GM12875 (cell line): Measurements from ENCODE around the gene SGSH.

Experiments
- H3K4me3 ChIP-seq: one replicate; pipeline ENCODE4 v1.5.1; 2011; ENCODE audit warnings: low read depth, low read length, control low read depth
- TF ChIP-seq, protein P1 (sequence below): IDR thresholded peaks from 2 replicates; pipeline ENCODE4 v1.5.1; 2011; ENCODE audit warnings: low read depth, mild to moderate bottlenecking, control low read depth, inconsistent platforms, low read length, moderate library complexity, borderline replicate concordance; ENCODE audit not compliant: insufficient read depth

SGSH gene

DNA sequence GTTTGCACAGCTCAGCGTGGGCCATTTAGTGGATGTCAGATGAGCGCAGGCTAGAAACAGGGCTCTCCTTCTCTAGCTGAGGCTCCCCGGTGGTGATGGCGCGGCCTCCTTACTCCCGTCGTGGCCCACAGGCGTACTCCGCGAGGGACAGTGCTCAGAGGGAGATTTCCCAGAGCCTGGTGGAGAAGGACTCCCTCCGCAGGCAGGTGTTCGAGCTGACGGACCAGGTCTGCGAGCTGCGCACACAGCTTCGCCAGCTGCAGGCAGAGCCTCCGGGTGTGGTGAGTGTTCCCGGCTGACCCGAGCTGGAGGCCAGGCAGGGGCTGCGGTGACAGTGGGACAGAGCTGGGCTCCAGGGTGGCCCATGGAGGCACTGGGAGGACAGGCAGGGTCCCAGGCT is 28.9 kb downstream of the SGSH start:
- TF ChIP-seq, protein P1, sequence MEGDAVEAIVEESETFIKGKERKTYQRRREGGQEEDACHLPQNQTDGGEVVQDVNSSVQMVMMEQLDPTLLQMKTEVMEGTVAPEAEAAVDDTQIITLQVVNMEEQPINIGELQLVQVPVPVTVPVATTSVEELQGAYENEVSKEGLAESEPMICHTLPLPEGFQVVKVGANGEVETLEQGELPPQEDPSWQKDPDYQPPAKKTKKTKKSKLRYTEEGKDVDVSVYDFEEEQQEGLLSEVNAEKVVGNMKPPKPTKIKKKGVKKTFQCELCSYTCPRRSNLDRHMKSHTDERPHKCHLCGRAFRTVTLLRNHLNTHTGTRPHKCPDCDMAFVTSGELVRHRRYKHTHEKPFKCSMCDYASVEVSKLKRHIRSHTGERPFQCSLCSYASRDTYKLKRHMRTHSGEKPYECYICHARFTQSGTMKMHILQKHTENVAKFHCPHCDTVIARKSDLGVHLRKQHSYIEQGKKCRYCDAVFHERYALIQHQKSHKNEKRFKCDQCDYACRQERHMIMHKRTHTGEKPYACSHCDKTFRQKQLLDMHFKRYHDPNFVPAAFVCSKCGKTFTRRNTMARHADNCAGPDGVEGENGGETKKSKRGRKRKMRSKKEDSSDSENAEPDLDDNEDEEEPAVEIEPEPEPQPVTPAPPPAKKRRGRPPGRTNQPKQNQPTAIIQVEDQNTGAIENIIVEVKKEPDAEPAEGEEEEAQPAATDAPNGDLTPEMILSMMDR, result no peak
- no peak overlapping the region for H3K4me3 ChIP-seq

DNA sequence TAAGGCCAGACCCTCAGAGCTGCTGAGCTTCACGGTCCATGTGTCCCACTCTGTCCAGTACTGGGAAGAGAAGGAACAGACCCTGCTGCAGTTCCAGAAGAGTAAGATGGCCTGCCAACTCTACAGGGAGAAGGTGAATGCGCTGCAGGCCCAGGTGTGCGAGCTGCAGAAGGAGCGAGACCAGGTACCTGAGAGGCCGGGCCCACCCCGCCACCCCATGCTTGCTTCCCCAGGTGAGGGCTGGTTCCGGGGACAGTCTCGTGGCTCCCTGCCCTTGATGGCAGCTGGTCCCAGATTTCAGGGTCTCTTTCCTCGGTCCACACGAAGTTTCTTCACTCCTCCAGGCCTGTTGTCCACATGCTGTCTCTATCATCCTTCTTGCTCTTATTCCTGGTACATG is 29.4 kb downstream of the SGSH start:
- H3K4me3 ChIP-seq, result no peak overlapping the region
- TF ChIP-seq, protein P1, result no peak

DNA sequence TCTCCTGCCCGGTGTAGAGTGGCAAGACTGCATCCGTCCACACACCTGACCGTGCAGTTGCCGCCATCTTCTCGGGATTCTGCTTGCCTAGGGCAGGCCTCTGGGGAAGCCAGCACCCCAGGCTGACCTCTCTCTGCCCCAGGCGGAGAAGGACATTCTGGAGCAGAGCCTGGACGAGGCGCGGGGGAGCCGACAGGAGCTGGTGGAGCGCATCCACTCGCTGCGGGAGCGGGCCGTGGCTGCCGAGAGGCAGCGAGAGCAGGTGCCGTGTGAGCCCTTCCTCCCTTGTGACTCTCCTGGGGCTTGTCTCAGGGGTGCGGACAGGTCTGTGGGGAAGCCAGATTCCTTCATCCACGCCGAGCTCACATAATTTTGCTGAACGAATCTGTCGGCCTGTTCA is 30.5 kb downstream of the SGSH start:
- H3K4me3 ChIP-seq, result no peak overlapping the region
- TF ChIP-seq, protein P1, result no peak

DNA sequence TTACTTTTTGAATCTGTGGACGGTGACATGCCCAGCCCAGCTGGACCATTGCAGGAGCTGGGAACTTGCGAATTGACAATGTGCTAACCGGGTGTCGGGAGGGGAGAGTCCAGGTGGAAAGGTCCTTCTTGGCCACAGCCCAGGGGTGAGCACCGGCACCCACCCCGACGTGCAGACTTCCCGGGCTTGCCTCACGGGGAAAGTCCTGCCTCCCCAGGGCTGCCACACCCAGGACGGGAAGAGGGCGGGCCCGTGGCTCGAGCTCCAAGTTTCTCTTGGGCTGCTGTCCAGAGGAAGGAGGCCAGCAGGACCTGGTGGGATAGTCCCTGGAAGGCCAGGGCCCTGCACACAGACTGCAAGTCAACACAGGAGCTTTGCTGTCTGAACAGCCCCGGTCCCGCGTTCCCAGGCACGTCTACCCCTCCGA is 32.6 kb downstream of the SGSH start:
- TF ChIP-seq, protein P1, result no peak

DNA sequence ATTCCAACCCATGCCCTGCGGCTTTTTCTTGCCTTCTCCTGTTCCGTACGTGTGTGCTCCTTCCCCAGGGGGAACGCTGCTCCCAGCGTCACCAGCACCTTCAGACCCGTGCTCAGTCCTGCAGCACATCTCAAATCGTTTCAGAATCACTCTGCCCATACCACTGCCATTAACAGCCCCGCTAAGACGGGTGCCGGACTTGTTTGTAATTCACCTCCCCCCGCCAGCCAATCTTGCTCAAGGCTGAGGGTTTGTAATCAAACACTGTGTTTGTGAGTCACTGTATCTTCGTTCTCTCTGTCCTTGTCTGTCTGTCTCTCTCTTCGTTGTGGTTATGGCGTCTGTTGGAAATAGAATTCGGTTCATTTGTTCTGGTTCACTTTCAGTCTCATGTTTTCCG is 33.0 kb downstream of the SGSH start:
- TF ChIP-seq, protein P1, result no peak
- no peak overlapping the region for H3K4me3 ChIP-seq

More for the DNA sequence above, 32.6 kb downstream of the SGSH start:
- H3K4me3 ChIP-seq, result no peak overlapping the region

DNA sequence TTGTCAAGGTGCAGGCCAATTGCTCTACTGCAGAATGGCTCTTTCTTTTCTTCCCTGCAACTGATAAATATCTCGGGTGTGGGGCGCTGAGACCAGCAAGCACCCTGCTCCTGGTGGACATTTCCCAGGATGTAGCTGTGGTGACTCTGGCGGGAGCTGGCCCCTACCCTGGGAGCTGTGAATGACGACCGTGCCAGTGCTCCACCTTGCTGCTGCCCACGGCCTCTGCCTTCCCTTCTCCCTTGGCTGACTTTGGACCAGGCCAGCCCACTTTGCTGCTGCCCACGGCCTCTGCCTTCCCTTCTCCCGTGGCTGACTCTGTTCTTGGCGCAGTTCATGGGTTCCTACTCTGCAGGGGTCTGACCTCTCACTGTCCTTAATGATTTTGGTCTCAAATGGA is 34.2 kb downstream of the SGSH start:
- TF ChIP-seq, protein P1, result no peak
- no peak overlapping the region for H3K4me3 ChIP-seq

DNA sequence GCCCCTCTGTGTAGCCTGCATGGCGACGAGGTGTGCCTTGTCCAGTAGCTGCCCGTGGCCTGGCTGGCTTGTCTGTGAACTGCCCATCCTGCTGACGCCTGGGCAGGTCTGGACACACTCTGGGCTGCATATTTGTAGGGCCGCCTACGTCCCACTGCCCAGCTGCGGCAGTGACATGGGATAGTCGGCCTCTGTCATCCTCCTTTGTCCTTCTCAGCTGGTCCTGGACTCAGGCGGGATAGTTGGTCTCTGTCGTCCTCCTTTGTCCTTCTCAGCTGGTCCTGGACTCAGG is 35.8 kb downstream of the SGSH start:
- TF ChIP-seq, protein P1, result no peak
- H3K4me3 ChIP-seq, result no peak overlapping the region
